GM12878 (cell line): Measurements from ENCODE around the gene ERP27. TPM values are rescaled to one million over a fixed set of nuclear protein-coding genes. Genes with fewer than 3 reads are reported as not detected.

Experiments used
- ATAC-seq: fragments of 200-7000 bp; cut with Tn5 transposase; 3 replicates; pipeline ENCODE4 v1.9.1; 2020; ENCODE audit warnings: mild to moderate bottlenecking, moderate library complexity
- BruUV-seq: library from RNA; stranded (reverse); fragments of 400-500 nt; replicated peaks from 2 replicates; lab custom pipeline; 2021; lab: Mats Ljungman, UMichigan
- CTCF ChIA-PET: fragments of 300-600 bp; sonication (Branson Sonifier 250); formaldehyde crosslinking; extraction: SDS; loops from one replicate; lab custom pipeline; 2021; ENCODE audit warnings: inconsistent platforms; lab: Yijun Ruan, JAX
- POLR2A ChIA-PET: fragments of 350-600 bp; formaldehyde crosslinking; extraction: SDS; loops from one replicate; lab custom pipeline; 2021; ENCODE audit warnings: inconsistent platforms; lab: Charles Lee
- RAD21 ChIA-PET: fragments of 300-600 bp; sonication (Branson Sonifier 250); formaldehyde crosslinking; loops from one replicate; lab custom pipeline; 2023; ENCODE audit warnings: antibody characterized with exemption; ENCODE audit not compliant: unreplicated experiment; lab: Charles Lee
- SMC1A ChIA-PET: fragments of 300-600 bp; sonication (Branson Sonifier 250); formaldehyde crosslinking; loops from one replicate; lab custom pipeline; 2023; ENCODE audit not compliant: unreplicated experiment, uncharacterized antibody; lab: Charles Lee
- DNase-seq: peaks from one replicate; pipeline ENCODE4 v3.0.0-alpha.2; 2011; ENCODE audit warnings: low read depth, low spot score
- FAIRE-seq: peaks from 3 replicates; lab custom pipeline; 2011; peaks lifted over from hg19 to GRCh38; lab: Jason Lieb, UNC
- H2AFZ ChIP-seq: 2 replicates; pipeline ENCODE4 v1.6.0; 2011; ENCODE audit warnings: low read depth, low read length, control low read depth; ENCODE audit not compliant: control insufficient read depth
- H3K27ac ChIP-seq: 2 replicates; pipeline ENCODE4 v1.5.1; 2011; ENCODE audit warnings: control low read depth; ENCODE audit not compliant: control insufficient read depth, insufficient read depth
- H3K27me3 ChIP-seq, 2 experiments: replicated peaks in 1 of 2; 2 replicates each; pipeline versions ENCODE4 v1.6.0 to v1.6.1; 2011; ENCODE audit warnings: low read length in 1 of 2; ENCODE audit not compliant: control insufficient read depth in 2 of 2, insufficient read depth in 2 of 2
- H3K36me3 ChIP-seq, 2 experiments: 2 replicates each; pipeline ENCODE4 v1.5.1; 2011; ENCODE audit warnings: low read length in 1 of 2; ENCODE audit not compliant: control insufficient read depth in 2 of 2, insufficient read depth in 2 of 2
- H3K4me1 ChIP-seq: 2 replicates; pipeline ENCODE4 v1.6.1; 2011; ENCODE audit warnings: mild to moderate bottlenecking, low read length, moderate library complexity, mixed read lengths; ENCODE audit not compliant: control insufficient read depth, insufficient read depth
- H3K4me2 ChIP-seq: 2 replicates; pipeline ENCODE4 v1.6.0; 2011; ENCODE audit warnings: control low read depth; ENCODE audit not compliant: control insufficient read depth, insufficient read depth
- H3K4me3 ChIP-seq: fragments of 200-600 bp; sonication (generic); 2 replicates; pipeline ENCODE4 v1.5.1; 2016
- H3K79me2 ChIP-seq: 2 replicates; pipeline ENCODE4 v1.6.0; 2011; ENCODE audit warnings: low read length; ENCODE audit not compliant: control insufficient read depth, insufficient read depth
- H3K9ac ChIP-seq: 2 replicates; pipeline ENCODE4 v1.8.0; 2011; ENCODE audit warnings: low read length, control low read depth, mixed read lengths; ENCODE audit not compliant: control insufficient read depth, insufficient read depth
- H3K9me3 ChIP-seq: replicated peaks from 3 replicates; pipeline ENCODE4 v1.5.1; 2011; ENCODE audit warnings: mild to moderate bottlenecking, low read length; ENCODE audit not compliant: control insufficient read depth, insufficient read depth
- H4K20me1 ChIP-seq: 2 replicates; pipeline ENCODE4 v1.6.0; 2011; ENCODE audit not compliant: control insufficient read depth, insufficient read depth
- CEBPB ChIP-seq, 2 experiments: fragments of 150-350 bp in 1 of 2; IDR thresholded peaks; 2 replicates each; pipeline ENCODE4 v1.6.1; 2012 to 2014; ENCODE audit warnings: low read depth in 2 of 2, low read length in 2 of 2, borderline replicate concordance in 1 of 2, inconsistent platforms in 1 of 2
- EGR1 ChIP-seq, 2 experiments: IDR thresholded peaks; 1 replicate in 1 of 2; 2 replicates in 1 of 2; pipeline ENCODE4 v1.6.1; 2011 to 2012; ENCODE audit warnings: low read depth in 2 of 2, low read length in 2 of 2, borderline replicate concordance in 1 of 2, mild to moderate bottlenecking in 1 of 2, moderate library complexity in 1 of 2
- ELK1 ChIP-seq: IDR thresholded peaks from 2 replicates; pipeline ENCODE4 v1.6.1; 2012; ENCODE audit warnings: low read depth, low read length, improper control_type of control experiment
- EP300 ChIP-seq, 2 experiments: fragments of 150-350 bp in 1 of 2; IDR thresholded peaks; 2 replicates each; pipeline ENCODE4 v1.6.1; 2011 to 2012; ENCODE audit warnings: low read depth in 2 of 2, low read length in 2 of 2, borderline replicate concordance in 1 of 2, improper control_type of control experiment in 1 of 2, inconsistent platforms in 1 of 2; ENCODE audit not compliant: control insufficient read depth in 1 of 2
- FOS ChIP-seq: IDR thresholded peaks from 3 replicates; pipeline ENCODE4 v1.6.1; 2011; ENCODE audit warnings: borderline replicate concordance; ENCODE audit not compliant: insufficient read length; ENCODE audit errors: extremely low read depth
- FOXK2 ChIP-seq: fragments of 450-650 bp; IDR thresholded peaks from 2 replicates; pipeline ENCODE4 v1.6.1; 2017; ENCODE audit warnings: mild to moderate bottlenecking, moderate library complexity
- GATAD2B ChIP-seq: fragments of 450-650 bp; conservative IDR thresholded peaks from 2 replicates; pipeline ENCODE4 v1.6.1; 2017; ENCODE audit warnings: low read depth, mild to moderate bottlenecking, moderate library complexity
- JUNB ChIP-seq: IDR thresholded peaks from 2 replicates; pipeline ENCODE4 v1.6.1; 2016; ENCODE audit warnings: antibody characterized with exemption, mild to moderate bottlenecking
- MEF2A ChIP-seq: IDR thresholded peaks from 2 replicates; pipeline ENCODE4 v1.6.1; 2011; ENCODE audit warnings: low read depth, mild to moderate bottlenecking, low read length, moderate library complexity; ENCODE audit not compliant: insufficient read depth
- NRF1 ChIP-seq: conservative IDR thresholded peaks from 2 replicates; pipeline ENCODE4 v1.6.1; 2011; ENCODE audit warnings: mild to moderate bottlenecking, low read depth, low read length, improper control_type of control experiment
- POLR2A ChIP-seq: IDR thresholded peaks from 2 replicates; pipeline ENCODE4 v1.6.1; 2011; ENCODE audit warnings: low read depth, mild to moderate bottlenecking, low read length
- POLR2AphosphoS2 ChIP-seq: IDR thresholded peaks from 2 replicates; pipeline ENCODE4 v1.6.1; 2011; ENCODE audit warnings: low read depth, mild to moderate bottlenecking, low read length, improper control_type of control experiment, moderate library complexity
- SREBF1 ChIP-seq: IDR thresholded peaks from 2 replicates; pipeline ENCODE4 v1.6.1; 2012; ENCODE audit warnings: mild to moderate bottlenecking, low read length
- TBL1XR1 ChIP-seq: IDR thresholded peaks from 2 replicates; pipeline ENCODE4 v1.6.1; 2012; ENCODE audit warnings: low read depth, low read length, improper control_type of control experiment
- TCF12 ChIP-seq: IDR thresholded peaks from 2 replicates; pipeline ENCODE4 v1.6.1; 2011; ENCODE audit warnings: low read depth, mild to moderate bottlenecking, low read length
- WRNIP1 ChIP-seq: IDR thresholded peaks from 2 replicates; pipeline ENCODE4 v1.6.1; 2011; ENCODE audit warnings: low read depth, low read length, improper control_type of control experiment, borderline replicate concordance
- ZNF207 ChIP-seq: fragments of 450-650 bp; IDR thresholded peaks from 2 replicates; pipeline ENCODE4 v1.6.1; 2014; ENCODE audit warnings: antibody characterized with exemption, mild to moderate bottlenecking, borderline replicate concordance
- ZNF217 ChIP-seq: fragments of 450-650 bp; IDR thresholded peaks from 2 replicates; pipeline ENCODE4 v1.6.1; 2017; ENCODE audit warnings: antibody characterized with exemption, mild to moderate bottlenecking
- WGBS: methylation state at CpG from one replicate; pipeline ENCODE4 v1.1.6; 2016; ENCODE audit warnings: low lambda C conversion rate; ENCODE audit not compliant: insufficient replicate concordance, insufficient coverage; ENCODE audit errors: missing lambda C conversion rate; 5-methylcytosine and 5-hydroxymethylcytosine counted together
- in situ Hi-C: fragments of 300-500 bp; cut with MboI; formaldehyde crosslinking; loops from 9 replicates; pipeline ENCODE4 v1.14.3; 2018; ENCODE audit warnings: mixed read lengths
- intact Hi-C: fragments of 100-400 bp; cut with micrococcal nuclease; formaldehyde crosslinking; loops from one replicate; pipeline ENCODE4 v1.14.2; 2022; ENCODE audit not compliant: unreplicated experiment
- polyA plus RNA-seq, 11 experiments: library from polyadenylated mRNA; depleted of rRNA in 4 of 11; unstranded in 6 of 11; stranded (reverse) in 5 of 11; fragments of >200 nt; fragmentation: Nextera tagmentation in 4 of 11; fragmentation: Illumina TruSeq in 1 of 11; extraction: Ambion mirVana in 4 of 11; extraction: Trizol in 1 of 11; gene quantifications; 1 replicate in 1 of 11; 2 replicates in 10 of 11; pipeline versions ENCODE4 v1.2.1 to v1.2.3, GENCODE V29; 2011 to 2016; ENCODE audit warnings: inconsistent platforms in 2 of 11, missing spikeins in 2 of 11, low read depth in 1 of 11
- total RNA-seq, 4 experiments: library from RNA; depleted of rRNA in 3 of 4; stranded (reverse); fragments of >200 nt in 3 of 4; fragmentation: Illumina TruSeq in 1 of 4; extraction: Trizol in 1 of 4; gene quantifications; 2 replicates each; pipeline versions ENCODE4 v1.2.1 to v1.2.3, GENCODE V29; 2013 to 2021
- TF ChIP-seq, protein P1 (sequence below): fragments of 450-650 bp; IDR thresholded peaks from 2 replicates; pipeline ENCODE4 v1.6.1; 2017; ENCODE audit warnings: low read depth, mild to moderate bottlenecking, moderate library complexity

Gene ERP27
- total and polyA plus RNA-seq, 10 of the 15 experiments (the other 5 are each of a cell fraction or from before 2014, with no cell fraction given): 0.91 to 2.4 (median 1.4) TPM

- no TSS peak for BruUV-seq
- peak overlapping the region; percentile 94 for H3K27ac ChIP-seq
- in situ Hi-C loops (loop anchor here (10.0 to 25.0 kb wide), 3 partner anchors 185 to 573 kb away; a partner anchor contains a TSS), intact Hi-C loops (loop anchor here (2.0 to 10.0 kb wide), 6 partner anchors 13 to 825 kb away; partner anchors contain the start of gene EPS8)
- CTCF ChIA-PET: interaction anchor here (1.0 to 4.6 kb wide), 9 partner anchors 9 to 191 kb away, joined by 3 to 15 read pairs (median 4); partner anchors contain the start of gene ERP27
- H2AFZ ChIP-seq: no peak overlapping the region
- peak overlapping the region; percentile 97 for H3K9ac ChIP-seq
- FAIRE-seq (no peak), ATAC-seq (peak; percentile 2; the same call in 2 of the 3 replicates), DNase-seq (no peak)
- H3K79me2 ChIP-seq: peaks cover 79% of the 10 kb centered on the region
- H3K27me3 ChIP-seq: no peaks in the 10 kb centered on the region
- peak overlapping the region; percentile 80 for H3K4me3 ChIP-seq
- RAD21 ChIA-PET: interaction anchor here (0.7 to 4.7 kb wide), 7 partner anchors 8 to 346 kb away, joined by 3 to 25 read pairs (median 4); no protein-coding TSS in a partner anchor
- H4K20me1 ChIP-seq: no peaks in the 10 kb centered on the region
- H3K9me3 ChIP-seq: no peaks in the 10 kb centered on the region
- SMC1A ChIA-PET: interaction anchor here (1.0 to 4.5 kb wide), 10 partner anchors 9 to 190 kb away, joined by 3 to 33 read pairs (median 8); partner anchors contain the start of genes C12orf60 and ERP27
- POLR2A ChIA-PET: interaction anchor here (1.1 to 4.2 kb wide), 4 partner anchors 9 to 188 kb away, joined by 5 to 20 read pairs (median 7); no protein-coding TSS in a partner anchor
- peaks cover 8% of the 10 kb centered on the region for H3K4me1 ChIP-seq
- H3K36me3 ChIP-seq: no peaks in the 10 kb centered on the region
- no peak for TF ChIP-seq EGR1 (IDR thresholded peaks at IDR 0.05; ENCODE audit: borderline replicate concordance in 1 of 2, low read depth in 2 of 2, low read length in 2 of 2)
- TF ChIP-seq EP300 (IDR thresholded peaks at IDR 0.05; ENCODE audit: borderline replicate concordance in 1 of 2, control insufficient read depth in 1 of 2, low read depth in 2 of 2, low read length in 2 of 2): no peak
- TF ChIP-seq TCF12: no peak
- TF ChIP-seq FOS: no peak
- no peak for TF ChIP-seq TBL1XR1
- no peak for TF ChIP-seq GATAD2B
- TF ChIP-seq FOXK2: no peak
- TF ChIP-seq POLR2A: peak; percentile 57
- TF ChIP-seq NRF1: no peak
- no peak for TF ChIP-seq CEBPB (IDR thresholded peaks at IDR 0.05; ENCODE audit: borderline replicate concordance in 1 of 2, low read depth in 2 of 2, low read length in 2 of 2)
- TF ChIP-seq MEF2A: no peak
- TF ChIP-seq ZNF207: no peak
- no peak for TF ChIP-seq JUNB
- TF ChIP-seq SREBF1: no peak
- no peak for TF ChIP-seq ZNF217
- 0 out of 2 replicates have a peak, but pooled peaks have one; percentile 30 for TF ChIP-seq WRNIP1
- TF ChIP-seq ELK1: no peak
- TF ChIP-seq, protein P1, sequence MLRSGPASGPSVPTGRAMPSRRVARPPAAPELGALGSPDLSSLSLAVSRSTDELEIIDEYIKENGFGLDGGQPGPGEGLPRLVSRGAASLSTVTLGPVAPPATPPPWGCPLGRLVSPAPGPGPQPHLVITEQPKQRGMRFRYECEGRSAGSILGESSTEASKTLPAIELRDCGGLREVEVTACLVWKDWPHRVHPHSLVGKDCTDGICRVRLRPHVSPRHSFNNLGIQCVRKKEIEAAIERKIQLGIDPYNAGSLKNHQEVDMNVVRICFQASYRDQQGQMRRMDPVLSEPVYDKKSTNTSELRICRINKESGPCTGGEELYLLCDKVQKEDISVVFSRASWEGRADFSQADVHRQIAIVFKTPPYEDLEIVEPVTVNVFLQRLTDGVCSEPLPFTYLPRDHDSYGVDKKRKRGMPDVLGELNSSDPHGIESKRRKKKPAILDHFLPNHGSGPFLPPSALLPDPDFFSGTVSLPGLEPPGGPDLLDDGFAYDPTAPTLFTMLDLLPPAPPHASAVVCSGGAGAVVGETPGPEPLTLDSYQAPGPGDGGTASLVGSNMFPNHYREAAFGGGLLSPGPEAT: no peak
- 0 out of 2 replicates have a peak, but pooled peaks have one; percentile 36 for TF ChIP-seq POLR2AphosphoS2
- 0% methylated on average over 4 of the region's 4 CpGs for WGBS
- H3K4me2 ChIP-seq: peak overlapping the region; percentile 85
Measured at GRCh38 chr12:14959916-14960496, 21.7 kb upstream of the ERP27 start.
